HUES64 (cell line): Measurements from ENCODE around the gene WDFY1.
"Not testable (repeated sequence)": the region's sequence is repeated elsewhere in the genome, so short reads cannot be mapped to it uniquely, and the experiment has no call there.

Experiments
- H3K27ac ChIP-seq: 2 replicates; pipeline ENCODE4 v1.7.0; 2013; ENCODE audit warnings: low read depth, low read length, inconsistent platforms
- H3K27me3 ChIP-seq: 2 replicates; pipeline ENCODE4 v1.6.1; 2013; ENCODE audit warnings: mild to moderate bottlenecking, low read length; ENCODE audit not compliant: insufficient read depth
- H3K36me3 ChIP-seq: 2 replicates; pipeline ENCODE4 v1.6.1; 2013; ENCODE audit warnings: mild to moderate bottlenecking, low read length; ENCODE audit not compliant: insufficient read depth
- H3K4me1 ChIP-seq: 2 replicates; pipeline ENCODE4 v1.6.1; 2013; ENCODE audit warnings: mild to moderate bottlenecking, low read length, moderate library complexity; ENCODE audit not compliant: insufficient read depth
- H3K4me3 ChIP-seq: 2 replicates; pipeline ENCODE4 v1.5.1; 2013; ENCODE audit warnings: mild to moderate bottlenecking, low read length, moderate library complexity
- H3K9ac ChIP-seq: 2 replicates; pipeline ENCODE4 v1.6.1; 2013; ENCODE audit warnings: mild to moderate bottlenecking, low read depth, low read length
- H3K9me3 ChIP-seq: 2 replicates; pipeline ENCODE4 v1.6.1; 2013; ENCODE audit warnings: low read depth, low read length; ENCODE audit not compliant: insufficient read depth
- WGBS: fragments of 150-250, 120-280 bp; methylation state at CpG from one replicate; pipeline ENCODE4 v1.1.7; 2013; ENCODE audit warnings: missing lambda C conversion rate; 5-methylcytosine and 5-hydroxymethylcytosine counted together

Gene WDFY1

DNA sequence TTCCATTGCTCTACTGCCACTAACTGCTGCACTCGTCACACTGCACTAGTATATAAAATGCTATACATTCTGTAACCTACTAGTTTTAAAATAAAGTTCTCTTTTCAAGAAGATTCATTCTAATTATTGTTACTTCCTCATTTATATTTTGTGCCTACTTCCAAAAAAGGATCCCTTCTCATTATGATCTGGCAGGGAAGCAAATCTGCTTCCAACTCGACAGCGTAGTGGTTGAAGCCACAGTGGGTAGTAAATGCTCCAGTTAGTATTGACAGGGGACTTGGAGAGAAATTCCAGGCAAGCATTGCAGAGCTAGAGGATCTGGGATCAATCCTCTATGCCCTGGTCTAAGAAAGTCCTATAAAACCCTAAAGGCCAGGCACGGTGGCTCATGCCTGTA is 54.4 kb downstream of the WDFY1 start:
- WGBS: 75% methylated on average over 4 of the region's 4 CpGs
- Histone ChIP-seq H3K9ac (no peak overlapping the region), H3K36me3 (peaks cover 75% of the 10 kb centered on the region), H3K27ac (no peak overlapping the region), H3K4me1 (no peaks in the 10 kb centered on the region), H3K27me3 (no peaks in the 10 kb centered on the region), H3K4me3 (no peak overlapping the region), H3K9me3 (0 out of 2 replicates have a peak, but pooled peaks cover 3% of the 10 kb centered on the region)

DNA sequence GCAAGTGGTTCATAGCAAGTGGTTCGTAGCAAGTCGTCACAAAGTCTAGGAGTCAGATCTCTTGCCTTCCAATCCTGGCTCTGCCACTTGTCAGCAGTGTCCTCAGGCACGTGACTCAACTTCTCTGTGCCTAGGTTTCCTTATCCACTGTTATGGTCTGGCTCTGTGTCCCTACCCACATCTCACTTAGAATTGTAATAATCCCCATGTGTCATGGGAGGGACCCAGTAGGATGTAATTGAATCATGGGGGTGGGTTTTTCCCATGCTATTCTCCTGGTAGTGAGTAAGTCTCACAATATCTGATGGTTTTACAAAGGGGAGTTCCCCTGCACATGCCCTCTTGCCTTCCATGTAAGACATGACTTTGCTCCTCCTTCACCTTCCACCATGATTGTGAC is 55.9 kb downstream of the WDFY1 start:
- Histone ChIP-seq H3K9me3 (0 out of 2 replicates have a peak, but pooled peaks cover 3% of the 10 kb centered on the region), H3K27me3 (no peaks in the 10 kb centered on the region), H3K4me3 (no peak overlapping the region), H3K4me1 (no peaks in the 10 kb centered on the region), H3K27ac (no peak overlapping the region), H3K9ac (no peak overlapping the region), H3K36me3 (peaks cover 75% of the 10 kb centered on the region)
- WGBS: 93% methylated on average over 3 of the region's 3 CpGs

DNA sequence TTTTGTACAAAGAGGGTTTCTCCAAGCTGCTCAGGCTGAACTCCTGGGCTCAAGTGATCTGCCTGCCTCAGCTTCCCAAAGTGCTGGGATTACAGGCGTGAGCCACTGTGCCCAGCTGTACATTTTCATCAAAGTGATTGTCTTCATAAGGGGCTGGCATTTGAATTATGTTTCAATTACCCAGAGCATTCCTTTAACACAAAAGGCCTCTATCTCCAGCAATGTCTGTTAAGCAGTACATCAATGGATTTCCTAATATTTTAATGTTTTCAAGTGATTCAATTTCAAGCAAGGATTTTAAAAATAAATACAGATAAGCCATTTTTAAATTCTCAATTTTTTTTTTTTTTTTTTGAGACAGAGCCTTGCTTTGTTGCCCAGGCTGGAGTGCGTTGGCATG is 56.9 kb downstream of the WDFY1 start:
- Histone ChIP-seq H3K4me1 (no peaks in the 10 kb centered on the region), H3K27ac (no peak overlapping the region), H3K9ac (no peak overlapping the region), H3K9me3 (0 out of 2 replicates have a peak, but pooled peaks cover 3% of the 10 kb centered on the region), H3K4me3 (no peak overlapping the region), H3K36me3 (peaks cover 73% of the 10 kb centered on the region), H3K27me3 (no peaks in the 10 kb centered on the region)
- WGBS: 98% methylated on average over 2 of the region's 2 CpGs

DNA sequence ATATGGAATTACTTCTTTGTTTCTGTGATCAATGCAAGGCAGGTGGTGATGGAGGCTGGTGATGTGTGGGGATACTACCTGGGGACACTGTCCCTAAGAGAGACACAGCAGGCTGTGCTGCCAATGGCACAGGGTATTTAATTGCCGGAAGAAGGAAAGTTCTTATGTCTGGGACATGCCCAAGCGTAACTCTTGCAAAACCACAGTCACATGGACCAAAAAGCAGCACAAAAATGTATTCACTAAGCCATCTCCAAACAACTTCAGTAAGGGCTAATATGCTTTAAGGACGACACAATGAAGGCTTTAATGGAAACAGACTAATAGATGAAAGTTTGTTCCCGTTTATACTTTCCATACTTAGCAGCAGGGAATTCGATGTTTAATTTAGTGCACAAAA is 58.0 kb downstream of the WDFY1 start:
- H3K36me3 ChIP-seq: peaks cover 73% of the 10 kb centered on the region
- H3K27me3 ChIP-seq: no peaks in the 10 kb centered on the region
- H3K9me3 ChIP-seq: 0 out of 2 replicates have a peak, but pooled peaks cover 3% of the 10 kb centered on the region
- no peaks in the 10 kb centered on the region for H3K4me1 ChIP-seq
- no peak overlapping the region for H3K27ac ChIP-seq
- H3K4me3 ChIP-seq: no peak overlapping the region
- H3K9ac ChIP-seq: no peak overlapping the region
- WGBS: 91% methylated on average over 5 of the region's 5 CpGs

DNA sequence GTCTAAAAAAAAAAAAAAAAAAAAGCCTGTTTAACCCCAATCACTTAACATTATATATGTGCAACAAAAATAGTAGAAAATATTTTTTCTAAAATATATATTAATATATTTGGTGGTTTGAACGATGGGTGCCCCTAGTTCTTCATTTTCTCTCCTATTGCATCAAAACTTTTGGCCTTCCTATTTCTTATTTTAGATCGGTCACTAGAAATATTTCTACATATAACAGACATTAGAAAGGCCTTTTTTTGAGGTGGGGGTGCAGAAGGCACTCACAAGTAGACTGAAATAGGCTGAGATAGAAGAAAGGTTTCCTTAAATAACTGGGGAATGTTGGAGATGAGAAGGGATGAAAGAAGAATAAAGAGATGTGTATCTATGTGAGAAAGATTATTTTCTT is 58.4 kb downstream of the WDFY1 start:
- no peaks in the 10 kb centered on the region for H3K4me1 ChIP-seq
- 0 out of 2 replicates have a peak, but pooled peaks cover 3% of the 10 kb centered on the region for H3K9me3 ChIP-seq
- WGBS: no CpG with 5 or more reads among the region's 2 CpGs
- no peak overlapping the region for H3K27ac ChIP-seq
- H3K27me3 ChIP-seq: no peaks in the 10 kb centered on the region
- peaks cover 76% of the 10 kb centered on the region for H3K36me3 ChIP-seq
- no peak overlapping the region for H3K9ac ChIP-seq
- no peak overlapping the region for H3K4me3 ChIP-seq

DNA sequence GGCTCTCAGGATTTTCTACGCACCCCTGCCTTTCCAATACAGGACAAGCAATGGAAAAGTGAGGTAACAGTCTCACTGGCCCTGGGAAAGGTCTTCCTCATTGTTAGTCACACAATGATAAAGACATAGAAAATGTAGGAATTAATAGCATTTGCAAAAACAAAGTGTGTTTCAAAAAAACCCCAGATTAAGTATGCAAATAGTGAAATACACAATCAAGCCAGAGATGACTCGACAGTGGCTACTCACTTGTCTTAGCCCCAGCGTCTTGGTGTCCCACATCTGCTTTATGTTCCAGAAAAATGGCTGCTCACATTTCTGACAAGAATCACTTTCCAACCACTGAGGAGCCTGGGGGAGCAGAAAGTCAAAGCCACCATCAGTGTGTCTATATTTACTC is 60.7 kb downstream of the WDFY1 start:
- H3K27ac ChIP-seq: no peak overlapping the region
- H3K4me1 ChIP-seq: no peaks in the 10 kb centered on the region
- no peak overlapping the region for H3K9ac ChIP-seq
- H3K36me3 ChIP-seq: peaks cover 79% of the 10 kb centered on the region
- WGBS: 96% methylated on average over 3 of the region's 3 CpGs
- no peaks in the 10 kb centered on the region for H3K9me3 ChIP-seq
- no peak overlapping the region for H3K4me3 ChIP-seq
- no peaks in the 10 kb centered on the region for H3K27me3 ChIP-seq

DNA sequence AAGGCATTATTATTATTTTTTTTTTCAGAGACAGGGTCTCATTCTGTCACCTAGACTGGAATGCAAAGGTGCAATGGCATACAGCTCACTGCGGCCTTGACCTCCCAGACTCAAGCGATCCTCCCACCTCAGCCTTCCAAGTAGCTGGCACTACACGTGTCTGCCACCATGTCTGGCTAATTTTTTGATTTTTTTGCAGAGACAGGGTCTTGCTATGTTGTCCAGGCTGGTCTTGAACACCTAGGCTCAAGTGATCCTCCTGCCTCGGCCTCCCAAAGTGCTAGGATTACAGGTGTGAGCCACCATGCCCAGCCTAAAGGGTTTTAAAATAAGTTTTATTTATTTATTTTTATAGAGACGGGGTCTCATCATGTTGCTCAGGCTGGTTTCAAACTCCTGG is 62.4 kb downstream of the WDFY1 start:
- H3K4me3 ChIP-seq: no peak overlapping the region
- no peak overlapping the region for H3K27ac ChIP-seq
- H3K36me3 ChIP-seq: peaks cover 85% of the 10 kb centered on the region
- no peaks in the 10 kb centered on the region for H3K4me1 ChIP-seq
- WGBS: 95% methylated on average over 5 of the region's 5 CpGs
- H3K27me3 ChIP-seq: no peaks in the 10 kb centered on the region
- H3K9ac ChIP-seq: no peak overlapping the region
- no peaks in the 10 kb centered on the region for H3K9me3 ChIP-seq

DNA sequence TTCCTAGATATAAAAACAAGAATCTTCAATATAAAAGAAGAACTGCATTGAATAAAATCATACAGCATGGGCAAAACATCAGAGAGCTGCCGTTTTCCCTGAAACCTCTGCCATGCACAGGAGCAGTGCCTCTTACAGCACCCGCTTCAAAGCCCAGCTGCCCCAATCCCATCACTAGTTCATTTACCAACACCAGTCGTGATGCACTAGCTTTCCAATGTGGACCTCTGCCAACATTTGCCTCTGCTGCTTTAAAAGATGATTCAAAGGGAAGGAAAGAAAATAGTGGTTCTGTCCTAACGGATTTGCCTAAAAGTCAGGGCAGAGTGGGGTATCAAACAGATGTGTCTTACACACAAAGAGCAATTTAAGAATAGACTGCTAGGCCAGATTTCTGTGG is 64.3 kb downstream of the WDFY1 start:
- Histone ChIP-seq H3K9me3 (no peaks in the 10 kb centered on the region), H3K4me1 (no peaks in the 10 kb centered on the region), H3K27me3 (no peaks in the 10 kb centered on the region), H3K36me3 (peaks cover 95% of the 10 kb centered on the region), H3K27ac (no peak overlapping the region), H3K9ac (no peak overlapping the region), H3K4me3 (no peak overlapping the region)
- 92% methylated on average over 4 of the region's 4 CpGs for WGBS

DNA sequence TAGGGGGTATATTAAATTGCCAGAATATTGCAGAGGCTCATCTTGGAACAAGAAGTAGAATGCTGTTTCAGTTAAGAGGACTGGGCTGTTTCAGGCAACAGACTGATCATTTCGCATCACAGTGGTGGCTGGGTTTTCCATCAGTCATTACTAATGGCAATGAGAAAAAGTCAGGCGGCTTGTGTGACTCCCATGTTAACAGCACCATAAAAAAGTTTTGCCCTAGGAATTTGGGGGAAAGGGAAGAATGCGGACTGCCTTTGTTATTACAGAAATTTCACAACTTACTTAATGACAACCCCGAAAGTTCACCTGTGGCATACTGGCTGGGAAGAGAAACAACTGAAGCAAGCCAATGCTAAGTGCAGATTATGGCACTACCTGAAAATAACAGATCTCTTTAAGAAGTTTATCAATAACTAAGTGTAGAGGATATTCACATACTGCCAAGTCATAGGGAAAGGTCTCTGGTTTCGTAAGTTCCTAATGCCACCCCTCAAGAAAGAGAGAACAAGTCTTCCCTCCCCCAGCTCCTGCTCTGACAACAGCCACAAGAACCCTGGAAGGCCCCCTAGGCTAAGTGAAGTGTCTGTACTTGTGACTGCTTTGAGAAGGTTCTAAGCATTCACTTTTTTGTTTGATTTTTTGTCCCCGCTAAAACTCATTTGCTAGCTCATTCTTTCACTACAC is 67.3 kb downstream of the WDFY1 start:
- Histone ChIP-seq H3K9me3 (no peaks in the 10 kb centered on the region), H3K27me3 (no peaks in the 10 kb centered on the region), H3K4me3 (no peak overlapping the region), H3K9ac (no peak overlapping the region), H3K36me3 (peaks cover 93% of the 10 kb centered on the region), H3K4me1 (no peaks in the 10 kb centered on the region), H3K27ac (no peak overlapping the region)
- 86% methylated on average over 3 of the region's 6 CpGs for WGBS

DNA sequence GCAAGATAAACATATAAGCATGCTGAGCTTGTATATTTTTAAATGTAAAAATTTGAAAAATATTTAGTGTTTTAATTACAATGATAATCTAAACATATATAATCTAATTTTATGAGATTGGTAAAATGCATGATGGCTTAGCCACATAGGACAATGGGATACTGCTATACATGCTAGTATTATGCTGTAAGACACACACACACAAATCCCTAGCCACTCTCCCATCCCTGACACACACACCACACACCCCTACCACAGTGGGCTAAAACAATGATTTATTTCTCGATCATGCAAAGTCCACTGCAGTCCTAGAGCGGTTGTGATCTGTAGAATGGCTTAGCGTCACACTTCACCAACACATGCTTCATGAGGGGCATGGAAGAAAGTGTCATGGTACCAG is 71.5 kb downstream of the WDFY1 start:
- Histone ChIP-seq H3K9me3 (no peaks in the 10 kb centered on the region), H3K27ac (no peak overlapping the region), H3K4me3 (no peak overlapping the region), H3K36me3 (peaks cover 54% of the 10 kb centered on the region), H3K27me3 (no peaks in the 10 kb centered on the region), H3K9ac (no peak overlapping the region), H3K4me1 (no peaks in the 10 kb centered on the region)
- 96% methylated on average over 3 of the region's 3 CpGs for WGBS

DNA sequence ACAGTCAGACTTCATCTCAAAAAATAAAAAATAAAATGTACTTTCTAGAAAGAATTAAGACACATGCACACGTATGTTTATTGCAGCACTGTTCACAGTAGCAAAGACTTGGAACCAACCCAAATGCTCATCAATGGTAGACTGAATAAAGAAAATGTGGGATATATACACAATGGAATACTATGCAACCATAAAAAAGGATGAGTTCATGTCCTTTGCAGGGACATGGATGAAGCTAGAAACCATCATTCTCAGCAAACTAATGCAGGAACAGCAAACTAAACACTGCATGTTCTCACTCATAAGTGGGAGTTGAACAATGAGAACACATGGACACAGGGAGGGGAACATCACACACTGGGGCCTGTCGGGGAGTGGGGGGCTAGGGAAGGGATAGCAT is 72.4 kb downstream of the WDFY1 start:
- H3K27me3 ChIP-seq, H3K9ac ChIP-seq, H3K4me1 ChIP-seq, H3K27ac ChIP-seq, H3K9me3 ChIP-seq, H3K4me3 ChIP-seq: not testable (repeated sequence)
- WGBS: 100% methylated on average over 1 of the region's 2 CpGs
- peaks cover 45% of the 10 kb centered on the region for H3K36me3 ChIP-seq

DNA sequence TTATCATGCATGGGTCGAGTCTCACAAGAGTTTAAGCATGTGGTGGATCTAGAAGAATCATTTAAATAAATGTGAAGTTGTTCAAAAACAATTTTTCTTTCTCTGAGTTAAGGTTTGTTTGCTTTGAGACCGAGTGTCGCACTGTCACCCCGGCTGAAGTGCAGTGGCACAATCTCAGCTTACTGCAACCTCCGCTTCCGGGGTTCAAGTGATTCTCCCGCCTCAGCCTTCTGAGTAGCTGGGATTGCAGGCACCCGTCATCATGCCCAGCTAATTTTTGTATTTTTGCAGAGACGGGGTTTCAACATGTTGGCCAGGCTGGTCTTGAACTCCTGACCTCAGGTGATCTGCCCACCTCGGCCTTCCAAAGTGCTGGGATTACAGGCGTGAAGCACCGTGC is 73.5 kb downstream of the WDFY1 start:
- not testable (repeated sequence) for H3K9me3 ChIP-seq, H3K4me1 ChIP-seq, H3K27ac ChIP-seq, H3K9ac ChIP-seq, H3K4me3 ChIP-seq, H3K27me3 ChIP-seq
- peaks cover 34% of the 10 kb centered on the region for H3K36me3 ChIP-seq
- 97% methylated on average over 12 of the region's 12 CpGs for WGBS
